ENCODE measurements around the gene DEPDC1B. TPM values are rescaled to one million over a fixed set of nuclear protein-coding genes. Genes with fewer than 3 reads are reported as not detected.
"Not testable (repeated sequence)": the region's sequence is repeated elsewhere in the genome, so short reads cannot be mapped to it uniquely, and the experiment has no call there.

DEPDC1B gene
- total RNA-seq, 1 donor, result 8.6 TPM

- TF ChIP-seq CTCF (IDR thresholded peaks at IDR 0.05; ENCODE audit: insufficient read depth, low read depth, low read length), result no peak
- no peak overlapping the region for H3K4me3 ChIP-seq (ENCODE audit: low read depth, low read length)
- DNase-seq (ENCODE audit: low read depth), result no peak
Observed at GRCh38 chr5:60690326-60690725, 9.6 kb downstream of the DEPDC1B start.

GRCh38 chr5:60688980-60689379 lies 11.0 kb downstream of the DEPDC1B start:
- no peak for DNase-seq (ENCODE audit: low read depth)
- no peak for TF ChIP-seq CTCF (IDR thresholded peaks at IDR 0.05; ENCODE audit: insufficient read depth, low read depth, low read length)
- no peak overlapping the region for H3K4me3 ChIP-seq (ENCODE audit: low read depth, low read length)

- no peak overlapping the region for H3K4me3 ChIP-seq (ENCODE audit: low read depth, low read length)
- DNase-seq (ENCODE audit: low read depth), result peak; percentile 51
- TF ChIP-seq CTCF (IDR thresholded peaks at IDR 0.05; ENCODE audit: insufficient read depth, low read depth, low read length), result peak; percentile 56
Observed at GRCh38 chr5:60687927-60688720, 11.8 kb downstream of the DEPDC1B start.

- TF ChIP-seq CTCF (IDR thresholded peaks at IDR 0.05; ENCODE audit: insufficient read depth, low read depth, low read length), result no peak
- DNase-seq (ENCODE audit: low read depth), result no peak
- H3K4me3 ChIP-seq (ENCODE audit: low read depth, low read length), result no peak overlapping the region
Observed at GRCh38 chr5:60686157-60686556, 13.8 kb downstream of the DEPDC1B start.

GRCh38 chr5:60685700-60686099 lies 14.3 kb downstream of the DEPDC1B start:
- no peak for TF ChIP-seq CTCF (IDR thresholded peaks at IDR 0.05; ENCODE audit: insufficient read depth, low read depth, low read length)
- DNase-seq (ENCODE audit: low read depth), result peak; percentile 26
- H3K4me3 ChIP-seq (ENCODE audit: low read depth, low read length), result no peak overlapping the region

GRCh38 chr5:60685028-60685427 lies 14.9 kb downstream of the DEPDC1B start:
- H3K4me3 ChIP-seq (ENCODE audit: low read depth, low read length), result no peak overlapping the region
- no peak for TF ChIP-seq CTCF (IDR thresholded peaks at IDR 0.05; ENCODE audit: insufficient read depth, low read depth, low read length)
- DNase-seq (ENCODE audit: low read depth), result no peak

GRCh38 chr5:60682007-60682406 lies 18.0 kb downstream of the DEPDC1B start:
- H3K4me3 ChIP-seq (ENCODE audit: low read depth, low read length); DNase-seq (ENCODE audit: low read depth): not testable (repeated sequence)
